Sigmoid colon (tissue), 4 donors: ENCODE measurements around the gene CBX7.

Experiments used
- CTCF ChIP-seq, 4 experiments: fragments of 450-650 bp in 3 of 4; fragments of 200-600 bp in 1 of 4; IDR thresholded peaks; one replicate each; pipeline ENCODE4 v1.5.1; 2016 to 2019; ENCODE audit warnings: antibody characterized with exemption in 4 of 4, mild to moderate bottlenecking in 3 of 4, moderate library complexity in 2 of 4
- POLR2A ChIP-seq, 2 donors: fragments of 450-650 bp; IDR thresholded peaks; one replicate each; pipeline ENCODE4 v1.6.1; 2016; ENCODE audit warnings: antibody characterized with exemption in 2 of 2, mild to moderate bottlenecking in 2 of 2, moderate library complexity in 2 of 2
- POLR2AphosphoS5 ChIP-seq, 4 donors: sonication (generic); formaldehyde crosslinking; IDR thresholded peaks; one replicate each; pipeline ENCODE4 v1.6.1; 2017; ENCODE audit warnings: antibody characterized with exemption in 4 of 4

DNA sequence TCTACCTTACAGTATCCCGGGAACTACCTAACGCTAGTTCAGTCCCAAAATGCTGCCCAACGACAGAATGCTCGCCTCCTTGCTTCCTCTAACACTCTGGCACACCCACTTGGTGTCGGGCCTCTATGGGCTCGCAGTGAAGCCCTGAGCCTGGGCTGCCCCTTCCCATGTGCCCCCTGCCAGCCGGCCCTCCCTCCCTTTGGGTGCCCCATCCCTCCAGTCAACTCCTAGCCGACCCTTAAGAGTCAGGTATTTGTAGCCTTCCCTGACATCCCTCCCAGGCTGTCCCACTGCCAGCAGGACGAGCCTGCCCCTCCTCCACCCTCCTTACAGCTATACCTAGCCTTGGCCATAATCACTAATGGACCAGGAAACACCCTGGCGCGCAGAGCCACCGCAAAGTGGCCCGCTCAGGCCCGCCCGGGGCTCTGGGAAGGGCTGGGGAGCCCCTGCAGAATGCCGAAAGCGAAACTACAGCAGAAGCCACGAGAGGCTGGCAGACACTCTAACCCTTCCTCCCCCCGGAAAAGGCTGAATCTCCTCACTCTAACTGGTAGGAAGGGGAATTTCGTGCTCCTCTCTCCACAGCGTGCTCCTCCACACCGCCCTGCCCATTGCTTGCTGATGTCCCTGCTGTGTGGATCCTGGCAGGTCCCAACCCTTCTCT is 8.2 kb downstream of the CBX7 start:
- TF ChIP-seq POLR2AphosphoS5 (IDR thresholded peaks at IDR 0.05) (no peak), CTCF (IDR thresholded peaks at IDR 0.05) (no peak), POLR2A (IDR thresholded peaks at IDR 0.05) (no peak)
